HepG2 (cell line): Measurements from ENCODE around the gene HMGB4. TPM values are rescaled to one million over a fixed set of nuclear protein-coding genes. Genes with fewer than 3 reads are reported as not detected.

ENCODE experiments used
- ATAC-seq: fragments of 200-7000 bp; cut with Tn5 transposase; 3 replicates; pipeline ENCODE4 v1.9.1; 2020; ENCODE audit warnings: mild to moderate bottlenecking, moderate library complexity
- BruUV-seq: library from RNA; stranded (reverse); fragments of 400-500 nt; replicated peaks from 2 replicates; lab custom pipeline; 2021; lab: Mats Ljungman, UMichigan
- CTCF ChIA-PET: fragments of 300-600 bp; formaldehyde crosslinking; extraction: SDS; loops from one replicate; lab custom pipeline; 2021; ENCODE audit warnings: low total read pairs, inconsistent platforms, low intra/inter-chr PET ratio; lab: Yijun Ruan, JAX
- POLR2A ChIA-PET: fragments of 350-600 bp; sonication (Branson Sonifier 250); formaldehyde crosslinking; loops from one replicate; lab custom pipeline; 2020; ENCODE audit warnings: antibody characterized with exemption, inconsistent platforms; lab: Yijun Ruan, JAX
- DNase-seq: peaks from one replicate; pipeline ENCODE4 v3.0.0-alpha.2; 2015; ENCODE audit warnings: low spot score
- FAIRE-seq: peaks from 3 replicates; lab custom pipeline; 2011; peaks lifted over from hg19 to GRCh38; lab: Jason Lieb, UNC
- H2AFZ ChIP-seq: one replicate; pipeline ENCODE4 v1.6.1; 2011; ENCODE audit warnings: low read length, inconsistent platforms
- H3K27ac ChIP-seq: fragments of 300-600 bp; 3 replicates; pipeline ENCODE4 v1.8.0; 2011; ENCODE audit warnings: mixed run types, mild to moderate bottlenecking, mixed read lengths, low read length, inconsistent platforms; ENCODE audit not compliant: insufficient read depth; ENCODE audit errors: extremely low read length
- H3K27me3 ChIP-seq, 2 experiments: fragments of 200-600 bp in 1 of 2; 2 replicates in 1 of 2; 3 replicates in 1 of 2; pipeline versions ENCODE4 v1.6.0 to v1.8.0; 2011; ENCODE audit warnings: low read length in 2 of 2, mild to moderate bottlenecking in 2 of 2, moderate library complexity in 2 of 2, inconsistent platforms in 1 of 2; ENCODE audit not compliant: insufficient read depth in 2 of 2, control insufficient read depth in 1 of 2
- H3K36me3 ChIP-seq, 2 experiments: fragments of 200-600 bp in 1 of 2; replicated peaks in 1 of 2; 2 replicates in 1 of 2; 3 replicates in 1 of 2; pipeline versions ENCODE4 v1.5.1 to v1.8.0; 2011; ENCODE audit warnings: low read length in 2 of 2, inconsistent platforms in 1 of 2; ENCODE audit not compliant: insufficient read depth in 2 of 2, control insufficient read depth in 1 of 2
- H3K4me1 ChIP-seq: 2 replicates; pipeline ENCODE4 v1.5.1; 2012; ENCODE audit warnings: low read length, inconsistent platforms; ENCODE audit not compliant: insufficient read depth
- H3K4me2 ChIP-seq: 2 replicates; pipeline ENCODE4 v1.6.0; 2011; ENCODE audit warnings: low read depth, low read length, inconsistent platforms
- H3K4me3 ChIP-seq, 3 experiments: fragments of 200-600 bp in 1 of 3; sonication (generic), shearing (Covaris generic) in 1 of 3; replicated peaks in 1 of 3; 2 replicates each; pipeline ENCODE4 v1.5.1; 2011 to 2016; ENCODE audit warnings: low read length in 3 of 3, inconsistent platforms in 2 of 3, low read depth in 2 of 3, mild to moderate bottlenecking in 2 of 3, control low read depth in 1 of 3, mixed read lengths in 1 of 3; ENCODE audit not compliant: insufficient read depth in 1 of 3
- H3K79me2 ChIP-seq: one replicate; pipeline ENCODE4 v1.6.1; 2011; ENCODE audit warnings: low read length, inconsistent platforms; ENCODE audit not compliant: insufficient read depth
- H3K9ac ChIP-seq: 2 replicates; pipeline ENCODE4 v1.6.0; 2011; ENCODE audit warnings: mild to moderate bottlenecking, low read depth, low read length, inconsistent platforms; ENCODE audit not compliant: insufficient read depth
- H3K9me3 ChIP-seq: 2 replicates; pipeline ENCODE4 v1.5.1; 2012; ENCODE audit warnings: mild to moderate bottlenecking, low read length
- H4K20me1 ChIP-seq: 2 replicates; pipeline ENCODE4 v1.6.0; 2011; ENCODE audit warnings: inconsistent platforms, mild to moderate bottlenecking, low read length, moderate library complexity; ENCODE audit not compliant: insufficient read depth
- CENPX ChIP-seq: sonication (generic); formaldehyde crosslinking; IDR thresholded peaks from 2 replicates; pipeline ENCODE4 v1.9.0; 2021; ENCODE audit warnings: mild to moderate bottlenecking, missing genetic modification reagents, moderate library complexity
- DR1 ChIP-seq: sonication (generic); formaldehyde crosslinking; IDR thresholded peaks from 2 replicates; pipeline ENCODE4 v1.8.0; 2021; ENCODE audit warnings: mild to moderate bottlenecking, missing genetic modification reagents, inconsistent platforms
- GABPB1 ChIP-seq: IDR thresholded peaks from 2 replicates; pipeline ENCODE4 v1.6.1; 2016; ENCODE audit warnings: mild to moderate bottlenecking, missing genetic modification reagents, moderate library complexity, missing compliant biosample characterization
- GTF3A ChIP-seq: sonication (generic); formaldehyde crosslinking; conservative IDR thresholded peaks from 2 replicates; pipeline ENCODE4 v1.4.0; 2020; ENCODE audit warnings: mild to moderate bottlenecking, missing genetic modification reagents
- PHF5A ChIP-seq: IDR thresholded peaks from one replicate; pipeline ENCODE4 v1.6.1; 2018; ENCODE audit warnings: low read depth, missing genetic modification reagents; ENCODE audit not compliant: unreplicated experiment
- RNF2 ChIP-seq: fragments of 450-650 bp; conservative IDR thresholded peaks from 2 replicates; pipeline ENCODE4 v1.6.1; 2016; ENCODE audit warnings: low read depth
- SRF ChIP-seq: IDR thresholded peaks from 2 replicates; pipeline ENCODE4 v1.6.1; 2011; ENCODE audit warnings: mild to moderate bottlenecking, low read depth, low read length, moderate library complexity
- TBL1XR1 ChIP-seq: fragments of 150-350 bp; IDR thresholded peaks from 2 replicates; pipeline ENCODE4 v1.6.1; 2014; ENCODE audit warnings: borderline replicate concordance, low read length; ENCODE audit not compliant: partially characterized antibody
- TGIF2 ChIP-seq: IDR thresholded peaks from 2 replicates; pipeline ENCODE4 v1.6.1; 2016; ENCODE audit warnings: control low read depth, missing compliant biosample characterization
- ZNF709 ChIP-seq: sonication (generic); formaldehyde crosslinking; IDR thresholded peaks from 2 replicates; pipeline ENCODE4 v1.5.0; 2020; ENCODE audit warnings: mild to moderate bottlenecking, missing genetic modification reagents
- ZNF773 ChIP-seq: sonication (generic); formaldehyde crosslinking; IDR thresholded peaks from 2 replicates; pipeline ENCODE4 v1.4.0; 2020; ENCODE audit warnings: missing genetic modification reagents, borderline replicate concordance
- ZNF775 ChIP-seq: sonication (generic); formaldehyde crosslinking; IDR thresholded peaks from 2 replicates; pipeline ENCODE4 v1.4.0; 2020; ENCODE audit warnings: missing genetic modification reagents, mild to moderate bottlenecking, moderate library complexity, borderline replicate concordance
- ZSCAN25 ChIP-seq: sonication (generic); formaldehyde crosslinking; IDR thresholded peaks from 2 replicates; pipeline ENCODE4 v1.8.0; 2022; ENCODE audit warnings: mild to moderate bottlenecking, missing genetic modification reagents
- WGBS: methylation state at CpG from one replicate; pipeline ENCODE4 v1.1.6; 2017; ENCODE audit warnings: low lambda C conversion rate; 5-methylcytosine and 5-hydroxymethylcytosine counted together
- in situ Hi-C: cut with HindIII; loops from 2 replicates; pipeline ENCODE4 v1.10.0; 2017; ENCODE audit warnings: low pct_unique_long_range_greater_than_20kb; ENCODE audit not compliant: extremely low pct_ligation_motif_present
- intact Hi-C: fragments of 100-400 bp; cut with micrococcal nuclease; formaldehyde crosslinking; loops from one replicate; pipeline ENCODE4 v1.10.0; 2022; ENCODE audit not compliant: unreplicated experiment
- polyA plus RNA-seq, 8 experiments: library from polyadenylated mRNA; depleted of rRNA in 3 of 8; stranded (reverse) in 7 of 8; unstranded in 1 of 8; fragments of >200 nt; fragmentation: Illumina TruSeq in 4 of 8; extraction: Trizol in 4 of 8; gene quantifications; 2 replicates each; pipeline versions ENCODE4 v1.2.1 to v1.2.3, GENCODE V29; 2011 to 2016; ENCODE audit warnings: low read depth in 4 of 8, missing spikeins in 1 of 8, mixed read lengths in 1 of 8; ENCODE audit not compliant: insufficient read depth in 1 of 8
- total RNA-seq, 5 experiments: library from RNA; depleted of rRNA; stranded (reverse); fragments of >200 nt; fragmentation: Illumina TruSeq; extraction: Trizol; gene quantifications; 2 replicates each; pipeline ENCODE4 v1.2.3, GENCODE V29; 2016; ENCODE audit warnings: low read depth in 1 of 5
- TF ChIP-seq, protein P1 (sequence below): fragments of 450-650 bp; IDR thresholded peaks from 2 replicates; pipeline ENCODE4 v1.6.1; 2017; ENCODE audit warnings: mild to moderate bottlenecking
- TF ChIP-seq, protein P2 (sequence below): sonication (generic); formaldehyde crosslinking; IDR thresholded peaks from 2 replicates; pipeline ENCODE4 v1.4.0; 2020; ENCODE audit warnings: missing genetic modification reagents, low read depth, mild to moderate bottlenecking, borderline replicate concordance

Gene HMGB4
- total and polyA plus RNA-seq, 2 of the 13 experiments (the other 11 are each of a cell fraction or from before 2014, with no cell fraction given) = not detected

DNA sequence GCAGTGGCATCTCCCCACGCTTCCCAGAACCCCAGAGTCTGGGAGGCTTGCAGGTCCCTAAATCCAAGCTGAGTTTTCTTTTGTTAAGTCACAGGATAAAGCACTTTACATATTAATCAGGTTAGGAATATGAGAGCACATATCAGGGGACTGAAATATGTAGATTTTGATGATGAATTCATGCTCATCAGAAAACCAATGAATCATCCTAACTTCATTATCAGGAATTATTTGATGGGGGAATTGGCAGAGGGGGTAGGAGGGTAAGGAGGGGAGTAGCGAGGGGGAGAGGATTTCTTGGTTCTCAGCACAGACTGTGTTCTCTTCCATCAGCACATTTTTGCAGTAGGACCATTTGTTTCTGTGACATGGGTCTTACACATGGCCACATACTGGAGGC, 32.1 kb downstream of the HMGB4 start:
- intact Hi-C loops = no loop called here
- Histone ChIP-seq H3K36me3 (no peaks in the 10 kb centered on the region), H3K79me2 (no peaks in the 10 kb centered on the region), H3K4me3 (no peak overlapping the region), H3K4me1 (no peaks in the 10 kb centered on the region), H4K20me1 (no peaks in the 10 kb centered on the region), H3K27ac (no peak overlapping the region)
- POLR2A ChIA-PET = no interaction called here
- no TSS peak for BruUV-seq
- CTCF ChIA-PET = no interaction called here
- WGBS = 6% methylated on average over 2 of the region's 2 CpGs
- TF ChIP-seq TGIF2 (CRISPR knock-in tag) (no peak), ZNF773 (no peak)
- TF ChIP-seq, protein P1, sequence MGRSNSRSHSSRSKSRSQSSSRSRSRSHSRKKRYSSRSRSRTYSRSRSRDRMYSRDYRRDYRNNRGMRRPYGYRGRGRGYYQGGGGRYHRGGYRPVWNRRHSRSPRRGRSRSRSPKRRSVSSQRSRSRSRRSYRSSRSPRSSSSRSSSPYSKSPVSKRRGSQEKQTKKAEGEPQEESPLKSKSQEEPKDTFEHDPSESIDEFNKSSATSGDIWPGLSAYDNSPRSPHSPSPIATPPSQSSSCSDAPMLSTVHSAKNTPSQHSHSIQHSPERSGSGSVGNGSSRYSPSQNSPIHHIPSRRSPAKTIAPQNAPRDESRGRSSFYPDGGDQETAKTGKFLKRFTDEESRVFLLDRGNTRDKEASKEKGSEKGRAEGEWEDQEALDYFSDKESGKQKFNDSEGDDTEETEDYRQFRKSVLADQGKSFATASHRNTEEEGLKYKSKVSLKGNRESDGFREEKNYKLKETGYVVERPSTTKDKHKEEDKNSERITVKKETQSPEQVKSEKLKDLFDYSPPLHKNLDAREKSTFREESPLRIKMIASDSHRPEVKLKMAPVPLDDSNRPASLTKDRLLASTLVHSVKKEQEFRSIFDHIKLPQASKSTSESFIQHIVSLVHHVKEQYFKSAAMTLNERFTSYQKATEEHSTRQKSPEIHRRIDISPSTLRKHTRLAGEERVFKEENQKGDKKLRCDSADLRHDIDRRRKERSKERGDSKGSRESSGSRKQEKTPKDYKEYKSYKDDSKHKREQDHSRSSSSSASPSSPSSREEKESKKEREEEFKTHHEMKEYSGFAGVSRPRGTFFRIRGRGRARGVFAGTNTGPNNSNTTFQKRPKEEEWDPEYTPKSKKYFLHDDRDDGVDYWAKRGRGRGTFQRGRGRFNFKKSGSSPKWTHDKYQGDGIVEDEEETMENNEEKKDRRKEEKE = no peak
- TF ChIP-seq, all 625 proteins: peak for 0
- no peak for FAIRE-seq
- no peak for DNase-seq
- Histone ChIP-seq H3K9me3 (no peaks in the 10 kb centered on the region), H3K4me2 (no peak overlapping the region), H2AFZ (no peak overlapping the region), H3K27me3 (no peaks in the 10 kb centered on the region), H3K9ac (no peak overlapping the region)
- ATAC-seq = no peak
- in situ Hi-C loops = no loop called here

DNA sequence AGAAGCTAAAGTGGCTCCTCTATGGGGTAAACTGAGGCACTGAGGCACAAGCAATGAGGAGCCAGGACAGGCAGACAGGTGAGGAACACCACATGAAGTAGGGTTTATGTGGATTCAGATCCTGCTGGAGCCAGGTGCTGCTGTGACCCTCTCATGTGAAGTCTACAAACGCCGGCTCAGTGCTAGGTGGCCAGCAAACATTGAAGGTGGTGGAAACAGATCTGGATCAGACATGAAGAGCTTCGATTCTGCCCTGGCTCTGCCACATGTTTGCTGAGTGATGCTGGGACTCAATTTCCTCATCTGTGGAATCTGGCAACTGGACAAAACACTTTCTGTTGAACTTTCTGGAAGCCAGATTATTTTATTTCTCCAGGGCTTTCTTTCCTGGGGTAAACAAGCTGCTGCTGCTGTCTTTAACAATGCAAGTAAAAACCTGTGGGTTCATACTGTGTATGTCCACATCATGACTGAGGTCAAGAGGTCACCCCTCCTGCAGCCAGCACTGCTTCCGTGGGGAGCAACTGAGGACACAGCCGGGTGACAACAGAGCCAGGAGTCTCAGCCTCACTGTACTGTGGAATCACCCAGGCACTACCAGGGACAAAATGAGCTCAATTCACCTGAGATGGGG, 33.3 kb downstream of the HMGB4 start:
- Histone ChIP-seq H3K9ac (no peak overlapping the region), H3K36me3 (no peaks in the 10 kb centered on the region), H3K27me3 (no peaks in the 10 kb centered on the region), H3K4me3 (no peak overlapping the region), H2AFZ (no peak overlapping the region), H3K79me2 (no peaks in the 10 kb centered on the region), H3K4me1 (no peaks in the 10 kb centered on the region), H3K9me3 (no peaks in the 10 kb centered on the region), H3K27ac (no peak overlapping the region), H4K20me1 (no peaks in the 10 kb centered on the region), H3K4me2 (no peak overlapping the region)
- intact Hi-C loops = no loop called here
- 25% methylated on average over 4 of the region's 5 CpGs for WGBS
- BruUV-seq = no TSS peak
- no peak for DNase-seq
- ATAC-seq = no peak
- no peak for FAIRE-seq
- in situ Hi-C loops = no loop called here
- ChIA-PET POLR2A (no interaction called here), CTCF (no interaction called here)
- TF ChIP-seq DR1 (CRISPR knock-in tag) = no peak
- TF ChIP-seq RNF2 = no peak
- TF ChIP-seq, protein P2, sequence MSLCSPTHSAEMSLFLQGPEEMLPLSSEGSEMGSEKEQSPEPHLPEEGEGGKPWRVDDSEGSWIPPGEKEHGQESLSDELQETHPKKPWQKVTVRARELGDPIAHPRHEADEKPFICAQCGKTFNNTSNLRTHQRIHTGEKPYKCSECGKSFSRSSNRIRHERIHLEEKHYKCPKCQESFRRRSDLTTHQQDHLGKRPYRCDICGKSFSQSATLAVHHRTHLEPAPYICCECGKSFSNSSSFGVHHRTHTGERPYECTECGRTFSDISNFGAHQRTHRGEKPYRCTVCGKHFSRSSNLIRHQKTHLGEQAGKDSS (CRISPR knock-in tag) = no peak
- TF ChIP-seq PHF5A (CRISPR knock-in tag) = no peak
- no peak for TF ChIP-seq ZSCAN25 (CRISPR knock-in tag)
- TF ChIP-seq ZNF775 (CRISPR knock-in tag) = no peak
- TF ChIP-seq ZNF709 (CRISPR knock-in tag) = no peak
- no peak for TF ChIP-seq CENPX (CRISPR knock-in tag)
- no peak for TF ChIP-seq GTF3A (CRISPR knock-in tag)
- TF ChIP-seq GABPB1 = no peak
- TF ChIP-seq SRF = no peak
- TF ChIP-seq TBL1XR1 = no peak
